AG04449 (cell line): ENCODE measurements around the gene FHIT.
"Not testable (repeated sequence)": the region's sequence is repeated elsewhere in the genome, so short reads cannot be mapped to it uniquely, and the experiment has no call there.

Experiments used
- CTCF ChIA-PET: fragments of 350-600 bp; formaldehyde crosslinking; extraction: SDS; loops from one replicate; lab custom pipeline; 2021; ENCODE audit warnings: antibody characterized with exemption; lab: Yijun Ruan, JAX
- POLR2A ChIA-PET: fragments of 400-600, 350-600 bp; formaldehyde crosslinking; extraction: SDS; loops from one replicate; lab custom pipeline; 2020; ENCODE audit warnings: antibody characterized with exemption, inconsistent platforms; lab: Yijun Ruan, JAX
- DNase-seq: peaks from one replicate; pipeline ENCODE4 v3.0.0-alpha.2; 2010; ENCODE audit warnings: low read depth, low spot score
- H3K4me3 ChIP-seq: 2 replicates; pipeline ENCODE4 v1.5.1; 2011; ENCODE audit warnings: low read depth, mild to moderate bottlenecking, control low read depth, low read length
- TF ChIP-seq, protein P1 (sequence below): IDR thresholded peaks from one replicate; pipeline ENCODE4 v1.5.1; 2011; ENCODE audit warnings: mild to moderate bottlenecking, moderate library complexity, low read length, control low read depth, inconsistent platforms; ENCODE audit not compliant: insufficient read depth; ENCODE audit errors: missing control alignments

Gene FHIT

DNA sequence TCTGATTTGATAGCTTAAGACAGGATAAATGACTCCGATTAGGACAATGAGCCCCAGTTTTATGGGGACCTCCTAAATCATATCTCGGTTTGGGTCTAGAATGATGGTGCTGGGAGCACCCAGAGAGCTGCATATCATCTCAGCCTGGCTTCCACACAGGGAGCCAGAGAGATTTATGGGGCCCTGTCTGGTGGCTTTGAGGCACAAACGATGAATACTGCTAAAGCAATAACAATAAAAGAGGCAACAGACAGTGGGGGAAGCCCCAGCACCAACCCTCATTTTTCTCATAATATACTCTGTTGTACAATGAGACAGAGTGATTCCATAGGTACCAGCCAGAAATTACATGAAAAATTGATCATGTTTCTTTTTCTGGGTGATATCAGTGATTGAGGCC lies 1312.4 kb downstream of the FHIT start:
- ChIA-PET CTCF (no interaction called here), POLR2A (no interaction called here)
- TF ChIP-seq, protein P1, sequence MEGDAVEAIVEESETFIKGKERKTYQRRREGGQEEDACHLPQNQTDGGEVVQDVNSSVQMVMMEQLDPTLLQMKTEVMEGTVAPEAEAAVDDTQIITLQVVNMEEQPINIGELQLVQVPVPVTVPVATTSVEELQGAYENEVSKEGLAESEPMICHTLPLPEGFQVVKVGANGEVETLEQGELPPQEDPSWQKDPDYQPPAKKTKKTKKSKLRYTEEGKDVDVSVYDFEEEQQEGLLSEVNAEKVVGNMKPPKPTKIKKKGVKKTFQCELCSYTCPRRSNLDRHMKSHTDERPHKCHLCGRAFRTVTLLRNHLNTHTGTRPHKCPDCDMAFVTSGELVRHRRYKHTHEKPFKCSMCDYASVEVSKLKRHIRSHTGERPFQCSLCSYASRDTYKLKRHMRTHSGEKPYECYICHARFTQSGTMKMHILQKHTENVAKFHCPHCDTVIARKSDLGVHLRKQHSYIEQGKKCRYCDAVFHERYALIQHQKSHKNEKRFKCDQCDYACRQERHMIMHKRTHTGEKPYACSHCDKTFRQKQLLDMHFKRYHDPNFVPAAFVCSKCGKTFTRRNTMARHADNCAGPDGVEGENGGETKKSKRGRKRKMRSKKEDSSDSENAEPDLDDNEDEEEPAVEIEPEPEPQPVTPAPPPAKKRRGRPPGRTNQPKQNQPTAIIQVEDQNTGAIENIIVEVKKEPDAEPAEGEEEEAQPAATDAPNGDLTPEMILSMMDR = no peak
- DNase-seq = no peak
- H3K4me3 ChIP-seq = no peak overlapping the region

DNA sequence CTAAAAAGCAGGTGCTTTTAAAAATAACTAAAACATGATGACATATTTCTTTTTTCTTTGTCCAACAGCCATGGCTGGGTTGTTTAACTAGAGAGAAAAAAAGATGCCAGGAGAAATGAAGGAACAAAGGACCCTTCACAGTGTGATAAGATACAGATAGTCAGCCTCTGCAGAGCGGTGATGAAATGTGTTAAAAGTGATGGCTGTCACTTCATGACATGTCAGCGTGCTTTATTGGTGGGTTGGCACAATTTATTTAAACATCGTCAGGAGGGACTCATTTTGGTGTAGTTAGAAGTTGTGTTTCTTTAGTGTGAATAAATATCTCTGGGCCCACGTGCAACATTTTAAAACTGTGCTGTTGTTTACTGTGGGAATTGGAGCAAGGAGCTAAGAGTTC lies 1314.1 kb downstream of the FHIT start:
- ChIA-PET POLR2A (no interaction called here), CTCF (no interaction called here)
- DNase-seq = no peak
- TF ChIP-seq, protein P1 = no peak
- no peak overlapping the region for H3K4me3 ChIP-seq

DNA sequence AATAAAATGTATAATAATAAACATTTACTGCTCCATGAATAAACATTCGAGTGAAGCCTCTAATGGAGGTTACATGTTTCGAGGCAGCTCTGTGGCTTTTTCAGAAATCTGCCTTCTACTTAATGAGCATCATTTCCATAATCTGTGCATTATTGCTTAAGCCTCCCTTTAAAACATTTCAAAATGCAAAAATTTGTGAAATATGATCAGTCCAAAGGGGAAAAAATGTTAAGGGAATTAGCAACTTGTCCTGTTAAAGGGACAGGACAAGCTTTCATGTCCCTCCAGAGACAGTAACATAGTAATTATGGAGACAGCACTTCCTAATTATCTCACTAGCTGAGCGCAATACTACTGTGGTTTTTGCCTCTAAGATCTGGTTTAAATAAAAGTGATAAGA lies 1314.8 kb downstream of the FHIT start:
- POLR2A ChIA-PET = no interaction called here

DNA sequence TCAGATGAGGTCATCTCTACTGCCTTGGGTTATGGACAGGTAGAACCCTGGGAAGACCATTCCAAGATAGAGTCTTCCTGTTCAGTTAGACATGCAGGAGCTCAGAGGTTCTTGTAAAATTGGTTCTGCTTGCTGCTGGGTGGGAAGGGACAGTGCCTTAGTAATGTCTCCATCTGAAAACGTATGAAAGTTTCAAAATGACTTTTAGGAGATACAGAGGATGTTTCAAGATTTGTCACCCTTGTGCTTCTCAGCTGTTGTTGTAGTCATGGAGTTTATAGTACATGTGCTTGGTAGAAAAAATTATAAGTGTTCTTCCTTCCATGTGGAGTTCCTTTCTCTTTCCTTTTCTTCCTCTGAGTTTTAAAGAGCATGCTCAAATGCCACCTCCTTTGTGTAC lies 1316.2 kb downstream of the FHIT start:
- ChIA-PET POLR2A (no interaction called here), CTCF (no interaction called here)
- DNase-seq = no peak
- TF ChIP-seq, protein P1 = no peak
- H3K4me3 ChIP-seq = no peak overlapping the region

More for the DNA sequence above, 1314.8 kb downstream of the FHIT start:
- TF ChIP-seq, protein P1 = no peak
- no peak for DNase-seq
- no peak overlapping the region for H3K4me3 ChIP-seq
- CTCF ChIA-PET = no interaction called here

DNA sequence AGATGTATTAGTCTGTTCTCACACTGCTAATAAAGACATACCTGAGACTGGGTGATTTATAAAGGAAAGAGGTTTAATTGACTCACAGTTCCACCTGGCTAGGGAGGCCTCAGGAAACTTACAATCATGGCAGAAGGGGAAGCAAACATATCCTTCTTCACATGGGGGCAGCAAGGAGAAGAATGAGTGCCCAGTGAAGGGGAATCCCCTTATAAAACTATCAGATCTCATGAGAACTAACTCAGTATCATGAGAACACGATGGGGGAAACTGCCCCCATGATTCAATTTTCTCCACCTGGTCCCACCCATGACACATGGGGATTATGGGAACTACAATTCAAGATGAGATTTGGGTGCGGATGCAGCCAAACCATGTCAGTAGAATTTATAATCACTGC lies 1316.7 kb downstream of the FHIT start:
- DNase-seq, H3K4me3 ChIP-seq, CTCF ChIA-PET, POLR2A ChIA-PET: not testable (repeated sequence)

DNA sequence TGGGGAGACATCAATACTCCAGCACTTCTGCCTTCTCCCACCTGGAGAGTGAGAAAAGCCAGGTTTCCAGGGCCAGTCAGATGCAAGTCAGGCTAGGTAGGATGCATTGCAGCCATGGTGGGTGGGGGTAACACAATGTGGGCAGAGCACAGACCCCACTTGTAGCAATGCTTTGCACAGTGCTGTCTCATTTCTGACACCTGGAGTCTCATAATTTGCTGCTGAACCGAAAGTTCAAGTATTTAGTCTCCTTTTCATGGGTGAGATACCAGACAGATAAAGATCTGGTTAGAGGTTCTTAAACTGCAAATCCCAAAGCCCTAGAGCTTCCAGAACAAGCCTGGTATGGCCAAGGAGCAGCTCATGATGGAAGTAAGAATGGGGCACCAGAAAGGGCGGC lies 1321.1 kb downstream of the FHIT start:
- POLR2A ChIA-PET = no interaction called here
- H3K4me3 ChIP-seq = no peak overlapping the region
- DNase-seq = no peak
- TF ChIP-seq, protein P1 = no peak
- CTCF ChIA-PET = no interaction called here

DNA sequence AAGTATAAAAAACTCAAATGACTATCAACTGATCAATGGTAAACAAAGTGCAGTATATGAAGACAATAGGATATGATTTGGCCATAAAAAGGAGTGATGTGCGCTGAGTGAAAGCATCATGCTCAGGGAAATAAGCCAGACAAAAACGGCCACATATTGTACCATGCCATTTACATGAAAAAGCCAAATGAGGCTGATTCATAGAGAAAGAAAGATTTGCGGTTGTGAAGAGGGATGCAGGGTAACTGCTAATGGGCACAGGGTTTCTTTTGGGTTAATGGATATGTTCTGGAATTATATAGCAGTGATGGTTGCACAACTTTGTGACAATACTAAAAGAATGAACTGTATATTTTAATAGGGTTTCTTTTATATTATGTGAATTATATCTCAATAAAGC lies 1324.2 kb downstream of the FHIT start:
- no peak for DNase-seq
- ChIA-PET POLR2A (no interaction called here), CTCF (no interaction called here)
- H3K4me3 ChIP-seq = no peak overlapping the region
- TF ChIP-seq, protein P1 = no peak
